Right atrium auricular region (tissue), 2 donors: Measurements from ENCODE around the gene CD93. TPM values are rescaled to one million over a fixed set of nuclear protein-coding genes. Genes with fewer than 3 reads are reported as not detected.

Source experiments
- DNase-seq: peaks from one replicate; pipeline ENCODE4 v3.0.0-alpha.2; 2019; ENCODE audit warnings: low spot score
- H3K27ac ChIP-seq, 2 donors: fragments of 200-600 bp; sonication (generic); 1 replicate in 1 of 2; 2 replicates in 1 of 2; pipeline ENCODE4 v1.5.1; 2016 to 2019
- H3K27me3 ChIP-seq, 2 donors: fragments of 200-600 bp; sonication (generic); one replicate each; pipeline versions ENCODE4 v1.5.1 to v1.6.0; 2017 to 2019
- H3K36me3 ChIP-seq: fragments of 200-600 bp; sonication (generic); one replicate; pipeline ENCODE4 v1.5.1; 2016
- H3K4me1 ChIP-seq, 2 donors: fragments of 200-600 bp; sonication (generic); one replicate each; pipeline versions ENCODE4 v1.5.1 to v1.6.0; 2017 to 2019
- H3K4me3 ChIP-seq, 2 donors: fragments of 200-600 bp; sonication (generic); 1 replicate in 1 of 2; 2 replicates in 1 of 2; pipeline ENCODE4 v1.5.1; 2017 to 2019; ENCODE audit warnings: mild to moderate bottlenecking in 1 of 2, moderate library complexity in 1 of 2
- H3K9me3 ChIP-seq, 2 donors: fragments of 200-600 bp; sonication (generic); one replicate each; pipeline ENCODE4 v1.5.1; 2019
- total RNA-seq, 2 donors: library from RNA; depleted of rRNA; stranded (reverse); fragments of >200 nt; gene quantifications; one replicate each; pipeline ENCODE4 v1.1.0, GENCODE V29; 2016
- TF ChIP-seq, protein P1 (sequence below), 2 donors: fragments of 200-600 bp; sonication (generic); IDR thresholded peaks; one replicate each; pipeline ENCODE4 v1.5.1; 2019; ENCODE audit warnings: antibody characterized with exemption in 2 of 2

The CD93 gene
- total RNA-seq, 2 donors from 2014 or later: 35.7 to 51.6 TPM

DNA sequence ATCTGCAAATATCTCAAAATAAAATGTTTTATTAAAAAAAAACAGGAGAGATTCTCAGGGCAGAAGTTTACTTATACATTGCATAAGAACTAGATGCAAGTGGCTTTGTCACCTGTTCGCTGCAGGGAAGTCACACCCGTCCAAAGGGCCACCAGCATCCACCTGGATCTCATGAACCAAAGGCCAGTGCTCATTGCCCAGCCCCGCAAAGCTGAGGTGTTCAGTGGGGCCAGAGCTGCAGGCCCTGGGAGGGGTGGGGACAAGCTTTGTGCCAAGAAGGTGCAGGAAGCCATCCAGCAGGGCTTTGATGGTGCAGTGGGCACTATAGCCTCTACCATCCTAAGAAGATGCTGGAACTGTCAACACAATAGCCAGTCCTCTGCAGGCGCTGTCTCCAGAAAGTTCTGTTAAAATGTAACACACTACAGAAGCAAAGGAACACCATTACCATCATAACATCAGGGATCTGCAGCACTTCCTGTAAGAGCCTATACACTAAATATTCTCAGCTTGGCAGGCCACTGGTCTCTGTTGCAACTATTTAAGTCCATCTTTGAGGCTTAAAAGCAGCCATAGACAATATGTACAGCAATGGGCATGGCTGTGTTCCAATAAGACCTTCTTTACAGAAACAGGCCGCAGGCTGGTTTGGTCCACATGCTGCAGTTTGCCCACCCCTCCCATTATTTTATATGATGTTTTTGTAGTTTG lies 15.7 kb upstream of the CD93 start:
- Histone ChIP-seq H3K27me3 (no peaks in the 10 kb centered on the region), H3K4me3 (no peak overlapping the region), H3K4me1 (peaks cover 0 to 26% of the 10 kb centered on the region in 2 donors), H3K27ac (peak overlapping the region in 1 of 2 donors; percentile 72), H3K36me3 (no peaks in the 10 kb centered on the region), H3K9me3 (no peaks in the 10 kb centered on the region)
- no peak for DNase-seq
- TF ChIP-seq, protein P1, sequence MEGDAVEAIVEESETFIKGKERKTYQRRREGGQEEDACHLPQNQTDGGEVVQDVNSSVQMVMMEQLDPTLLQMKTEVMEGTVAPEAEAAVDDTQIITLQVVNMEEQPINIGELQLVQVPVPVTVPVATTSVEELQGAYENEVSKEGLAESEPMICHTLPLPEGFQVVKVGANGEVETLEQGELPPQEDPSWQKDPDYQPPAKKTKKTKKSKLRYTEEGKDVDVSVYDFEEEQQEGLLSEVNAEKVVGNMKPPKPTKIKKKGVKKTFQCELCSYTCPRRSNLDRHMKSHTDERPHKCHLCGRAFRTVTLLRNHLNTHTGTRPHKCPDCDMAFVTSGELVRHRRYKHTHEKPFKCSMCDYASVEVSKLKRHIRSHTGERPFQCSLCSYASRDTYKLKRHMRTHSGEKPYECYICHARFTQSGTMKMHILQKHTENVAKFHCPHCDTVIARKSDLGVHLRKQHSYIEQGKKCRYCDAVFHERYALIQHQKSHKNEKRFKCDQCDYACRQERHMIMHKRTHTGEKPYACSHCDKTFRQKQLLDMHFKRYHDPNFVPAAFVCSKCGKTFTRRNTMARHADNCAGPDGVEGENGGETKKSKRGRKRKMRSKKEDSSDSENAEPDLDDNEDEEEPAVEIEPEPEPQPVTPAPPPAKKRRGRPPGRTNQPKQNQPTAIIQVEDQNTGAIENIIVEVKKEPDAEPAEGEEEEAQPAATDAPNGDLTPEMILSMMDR (IDR thresholded peaks at IDR 0.05): no peak

- no peak overlapping the region for H3K4me3 ChIP-seq
- TF ChIP-seq, protein P1 (IDR thresholded peaks at IDR 0.05): no peak
- H3K9me3 ChIP-seq: no peaks in the 10 kb centered on the region
- H3K4me1 ChIP-seq: peaks cover 0 to 23% of the 10 kb centered on the region in 2 donors
- peak overlapping the region in 1 of 2 donors; percentile 7 for H3K27ac ChIP-seq
- H3K36me3 ChIP-seq: no peaks in the 10 kb centered on the region
- DNase-seq: no peak
- no peaks in the 10 kb centered on the region for H3K27me3 ChIP-seq
These were observed 14.6 kb upstream of the CD93 start for GRCh38 chr20:23100720-23101107.

DNA sequence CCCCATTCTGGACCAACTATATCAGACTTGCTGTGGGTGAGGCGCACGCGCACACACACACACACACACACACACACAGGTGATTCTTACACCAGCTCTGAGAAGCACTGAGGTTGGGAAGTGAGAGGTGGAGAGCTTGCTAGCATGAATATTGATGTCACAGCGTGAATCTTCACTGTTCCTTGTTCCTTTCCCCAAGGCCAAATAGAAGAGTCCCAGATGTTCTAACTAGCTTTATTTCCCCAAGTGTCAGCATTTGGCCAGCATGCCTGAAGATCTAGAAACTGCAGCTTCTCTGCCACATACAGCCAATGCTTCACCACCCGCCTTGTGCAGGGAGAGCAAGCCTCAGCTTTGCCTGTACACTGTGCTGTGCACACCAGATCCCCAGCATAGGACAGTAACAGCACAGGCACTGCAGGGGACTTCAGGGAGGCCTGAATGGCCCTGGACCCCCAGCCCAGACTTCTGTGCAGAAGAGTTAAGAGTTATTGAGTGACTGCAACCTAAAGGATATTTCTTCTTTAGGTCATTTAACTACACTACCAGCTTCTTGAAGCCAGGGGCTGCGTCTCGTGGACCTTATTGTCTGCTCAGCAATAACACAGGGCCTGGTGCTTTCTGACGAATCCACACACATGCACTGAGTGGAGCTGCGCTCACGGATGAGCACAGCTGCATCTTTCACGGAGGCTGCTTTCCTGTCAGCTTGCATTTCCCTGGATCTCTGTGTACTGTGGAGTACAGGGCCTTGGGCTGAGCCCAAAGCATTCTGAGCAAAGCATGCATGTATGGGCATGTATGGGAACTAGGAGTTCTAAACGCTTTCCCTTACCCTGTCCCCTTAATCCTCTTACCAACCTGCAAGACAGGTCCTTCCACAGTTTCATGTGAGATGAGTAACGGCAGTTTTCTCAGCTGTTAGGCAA lies 13.9 kb upstream of the CD93 start:
- Histone ChIP-seq H3K9me3 (no peaks in the 10 kb centered on the region), H3K4me3 (no peak overlapping the region), H3K4me1 (peaks cover 0 to 20% of the 10 kb centered on the region in 2 donors), H3K27ac (peak overlapping the region in 1 of 2 donors; percentile 7), H3K27me3 (no peaks in the 10 kb centered on the region), H3K36me3 (no peaks in the 10 kb centered on the region)
- DNase-seq: no peak
- TF ChIP-seq, protein P1 (IDR thresholded peaks at IDR 0.05): no peak

- no peak overlapping the region for H3K4me3 ChIP-seq
- DNase-seq: no peak
- H3K27ac ChIP-seq: no peak overlapping the region
- no peaks in the 10 kb centered on the region for H3K27me3 ChIP-seq
- H3K9me3 ChIP-seq: no peaks in the 10 kb centered on the region
- H3K36me3 ChIP-seq: no peaks in the 10 kb centered on the region
- H3K4me1 ChIP-seq: peaks cover 0 to 8% of the 10 kb centered on the region in 2 donors
- TF ChIP-seq, protein P1 (IDR thresholded peaks at IDR 0.05): no peak
These were observed 11.8 kb upstream of the CD93 start for GRCh38 chr20:23097636-23098580.

DNA sequence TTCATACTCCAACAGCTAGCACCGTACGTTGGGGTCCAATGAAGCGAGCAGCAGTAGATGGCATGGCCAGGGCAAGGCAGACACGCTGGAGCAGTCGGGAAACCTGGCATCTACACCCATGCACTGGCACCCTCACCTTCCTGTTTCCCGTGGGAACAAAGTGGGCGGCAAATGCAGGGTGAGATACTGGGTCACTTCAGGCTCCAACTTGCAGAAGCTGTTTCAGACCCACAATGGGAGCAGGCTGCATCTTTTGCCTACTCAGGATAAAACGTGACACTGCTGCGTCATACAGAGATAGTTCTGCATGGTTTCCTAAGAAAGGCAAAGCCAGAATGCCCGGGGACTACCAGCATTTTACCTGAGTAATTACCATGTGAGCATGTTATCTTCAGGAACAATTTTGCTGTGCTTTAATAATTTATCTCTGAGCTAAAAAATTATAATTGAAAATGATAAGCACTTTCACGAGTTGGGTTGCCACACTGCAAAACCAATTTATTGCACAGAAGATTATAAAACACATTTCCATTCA lies 10.9 kb upstream of the CD93 start:
- TF ChIP-seq, protein P1 (IDR thresholded peaks at IDR 0.05): no peak
- no peaks in the 10 kb centered on the region for H3K27me3 ChIP-seq
- no peak overlapping the region for H3K4me3 ChIP-seq
- H3K27ac ChIP-seq: no peak overlapping the region
- no peaks in the 10 kb centered on the region for H3K9me3 ChIP-seq
- DNase-seq: no peak
- H3K4me1 ChIP-seq: peaks cover 0 to 7% of the 10 kb centered on the region in 2 donors
- no peaks in the 10 kb centered on the region for H3K36me3 ChIP-seq
